OCI-LY1 (cell line): ENCODE data around the gene PSMA7.
"Not testable (repeated sequence)": the region's sequence is repeated elsewhere in the genome, so short reads cannot be mapped to it uniquely, and the experiment has no call there.

ENCODE experiments used
- H2AFZ ChIP-seq: fragments of 200-600 bp; sonication (generic), shearing (Covaris generic); 2 replicates; pipeline ENCODE4 v1.6.0; 2014; ENCODE audit warnings: antibody characterized with exemption, mild to moderate bottlenecking, low read length
- H3F3A ChIP-seq: fragments of 200-600 bp; sonication (generic), shearing (Covaris generic); 2 replicates; pipeline ENCODE4 v1.6.0; 2014; ENCODE audit warnings: mild to moderate bottlenecking, antibody characterized with exemption, low read length, moderate library complexity; ENCODE audit not compliant: insufficient read depth
- H3K27ac ChIP-seq: fragments of 200-600 bp; sonication (generic); 2 replicates; pipeline ENCODE4 v1.5.1; 2014; ENCODE audit warnings: low read length, mixed run types, mild to moderate bottlenecking, low read depth; ENCODE audit not compliant: poor library complexity, severe bottlenecking
- H3K27me3 ChIP-seq: fragments of 200-600 bp; sonication (generic); 2 replicates; pipeline ENCODE4 v1.6.0; 2014; ENCODE audit warnings: antibody characterized with exemption, mild to moderate bottlenecking, low read length, moderate library complexity; ENCODE audit not compliant: insufficient read depth
- H3K36me3 ChIP-seq: fragments of 200-600 bp; sonication (generic); 2 replicates; pipeline ENCODE4 v1.6.1; 2014; ENCODE audit warnings: mild to moderate bottlenecking, antibody characterized with exemption, low read length, moderate library complexity, mixed read lengths; ENCODE audit not compliant: insufficient read depth
- H3K4me1 ChIP-seq: fragments of 200-600 bp; sonication (generic); 2 replicates; pipeline ENCODE4 v1.5.1; 2014; ENCODE audit warnings: mild to moderate bottlenecking, low read length, moderate library complexity; ENCODE audit not compliant: insufficient read depth, severe bottlenecking
- H3K4me2 ChIP-seq: fragments of 200-600 bp; sonication (generic), shearing (Covaris generic); 2 replicates; pipeline ENCODE4 v1.6.1; 2014; ENCODE audit warnings: low read length
- H3K4me3 ChIP-seq: fragments of 200-600 bp; sonication (generic); 2 replicates; pipeline ENCODE4 v1.5.1; 2014; ENCODE audit warnings: low read length, low read depth, mild to moderate bottlenecking, mixed read lengths; ENCODE audit not compliant: poor library complexity, severe bottlenecking
- H3K79me2 ChIP-seq: fragments of 200-600 bp; shearing (Covaris generic); 2 replicates; pipeline ENCODE4 v1.6.1; 2016; ENCODE audit warnings: mixed run types, low read length, mixed read lengths; ENCODE audit not compliant: insufficient read depth
- H3K9ac ChIP-seq: fragments of 200-600 bp; sonication (generic), shearing (Covaris generic); 2 replicates; pipeline ENCODE4 v1.6.1; 2014; ENCODE audit warnings: mild to moderate bottlenecking, low read length, mixed read lengths
- H3K9me2 ChIP-seq: fragments of 200-600 bp; sonication (generic), shearing (Covaris generic); 2 replicates; pipeline ENCODE4 v1.6.1; 2014; ENCODE audit warnings: low read depth, mild to moderate bottlenecking, low read length, mixed read lengths
- H3K9me3 ChIP-seq: fragments of 200-600 bp; shearing (Covaris generic); 2 replicates; pipeline ENCODE4 v1.6.1; 2014; ENCODE audit warnings: low read length, mixed read lengths
- H4K20me1 ChIP-seq: fragments of 200-600 bp; sonication (generic), shearing (Covaris generic); 2 replicates; pipeline ENCODE4 v1.6.0; 2016; ENCODE audit warnings: mild to moderate bottlenecking, low read length; ENCODE audit not compliant: insufficient read depth
- CTCF ChIP-seq: fragments of 200-600 bp; sonication (generic), shearing (Covaris generic); IDR thresholded peaks from 2 replicates; pipeline ENCODE4 v1.5.1; 2017; ENCODE audit warnings: mild to moderate bottlenecking, antibody characterized with exemption, low read length, moderate library complexity, mixed read lengths
- EZH2 ChIP-seq: fragments of 200-600 bp; sonication (generic), shearing (Covaris generic); IDR thresholded peaks from 2 replicates; pipeline ENCODE4 v1.8.0; 2017; ENCODE audit warnings: borderline replicate concordance, mixed run types, mild to moderate bottlenecking, antibody characterized with exemption, low read length, moderate library complexity, mixed read lengths

The PSMA7 gene

GRCh38 chr20:62150310-62150575 lies 7.0 kb upstream of the PSMA7 start:
- Histone ChIP-seq H3K4me3 (no peak overlapping the region), H3K27ac (no peak overlapping the region), H3K27me3 (no peaks in the 10 kb centered on the region), H4K20me1 (no peaks in the 10 kb centered on the region), H3K36me3 (peaks cover 22% of the 10 kb centered on the region; the same call in 1 of the 2 replicates), H2AFZ (no peak overlapping the region), H3K9ac (no peak overlapping the region), H3K4me2 (no peak overlapping the region), H3K4me1 (no peaks in the 10 kb centered on the region), H3K9me2 (no peaks in the 10 kb centered on the region), H3K79me2 (no peaks in the 10 kb centered on the region), H3F3A (no peaks in the 10 kb centered on the region), H3K9me3 (no peaks in the 10 kb centered on the region)
- TF ChIP-seq CTCF: no peak
- TF ChIP-seq EZH2: no peak

- H4K20me1 ChIP-seq: no peaks in the 10 kb centered on the region
- no peaks in the 10 kb centered on the region for H3K9me3 ChIP-seq
- no peak for TF ChIP-seq EZH2
- no peak overlapping the region for H3K4me2 ChIP-seq
- H2AFZ ChIP-seq: no peak overlapping the region
- no peak overlapping the region for H3K4me3 ChIP-seq
- H3K9me2 ChIP-seq: no peaks in the 10 kb centered on the region
- no peak overlapping the region for H3K9ac ChIP-seq
- no peaks in the 10 kb centered on the region for H3F3A ChIP-seq
- H3K36me3 ChIP-seq: peaks cover 22% of the 10 kb centered on the region; the same call in 1 of the 2 replicates
- no peak overlapping the region for H3K27ac ChIP-seq
- H3K27me3 ChIP-seq: no peaks in the 10 kb centered on the region
- H3K4me1 ChIP-seq: peaks cover 5% of the 10 kb centered on the region
- no peaks in the 10 kb centered on the region for H3K79me2 ChIP-seq
Observed at GRCh38 chr20:62149532-62150309, 6.5 kb upstream of the PSMA7 start.

- H3K36me3 ChIP-seq: peaks cover 15% of the 10 kb centered on the region; the same call in 1 of the 2 replicates
- H3K79me2 ChIP-seq: no peaks in the 10 kb centered on the region
- H3K9ac ChIP-seq: no peak overlapping the region
- no peaks in the 10 kb centered on the region for H3K27me3 ChIP-seq
- no peaks in the 10 kb centered on the region for H3F3A ChIP-seq
- no peaks in the 10 kb centered on the region for H4K20me1 ChIP-seq
- no peaks in the 10 kb centered on the region for H3K9me3 ChIP-seq
- H2AFZ ChIP-seq: no peak overlapping the region
- H3K4me3 ChIP-seq: no peak overlapping the region
- H3K27ac ChIP-seq: no peak overlapping the region
- no peaks in the 10 kb centered on the region for H3K9me2 ChIP-seq
- TF ChIP-seq CTCF (no peak), EZH2 (no peak)
- H3K4me2 ChIP-seq: no peak overlapping the region
- H3K4me1 ChIP-seq: peaks cover 11% of the 10 kb centered on the region
Observed at GRCh38 chr20:62148908-62149314, 5.7 kb upstream of the PSMA7 start.

GRCh38 chr20:62148383-62148782 lies 5.2 kb upstream of the PSMA7 start:
- H2AFZ ChIP-seq, H3K9me2 ChIP-seq, H3K9me3 ChIP-seq, H3K27ac ChIP-seq, H3K27me3 ChIP-seq, H3K4me2 ChIP-seq, H4K20me1 ChIP-seq, H3F3A ChIP-seq, H3K9ac ChIP-seq, H3K79me2 ChIP-seq, H3K4me3 ChIP-seq: not testable (repeated sequence)
- peaks cover 11% of the 10 kb centered on the region for H3K4me1 ChIP-seq
- H3K36me3 ChIP-seq: peaks cover 11% of the 10 kb centered on the region; the same call in 1 of the 2 replicates
